HL-60 (cell line): ENCODE measurements around the gene SLC7A14.

Source experiments
- POLR2AphosphoS5 ChIP-seq: IDR thresholded peaks from 2 replicates; pipeline ENCODE4 v1.6.1; 2012; ENCODE audit warnings: low read depth
- TF ChIP-seq, protein P1 (sequence below): IDR thresholded peaks from one replicate; pipeline ENCODE4 v1.5.1; 2011; ENCODE audit warnings: low read length, control low read depth, inconsistent platforms; ENCODE audit not compliant: insufficient read depth

DNA sequence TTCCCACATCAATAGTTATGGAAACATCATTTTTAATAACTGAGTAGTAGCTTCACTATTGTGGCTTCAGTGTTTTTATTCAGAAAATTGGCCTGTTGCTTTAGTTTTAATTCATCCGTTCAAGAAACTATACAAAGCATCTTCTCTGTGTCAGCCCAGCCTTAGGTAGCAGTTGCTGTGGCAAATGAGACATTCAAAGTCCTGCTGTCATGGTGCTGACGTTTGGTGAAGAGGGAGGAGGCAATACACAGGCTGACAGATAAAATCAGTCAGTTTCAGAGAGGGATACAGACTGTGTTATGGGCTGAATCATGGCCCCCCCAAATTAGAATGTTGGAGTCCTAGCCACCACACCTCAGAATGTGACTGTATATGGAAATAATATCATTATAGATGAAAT, 56.5 kb downstream of the SLC7A14 start:
- TF ChIP-seq POLR2AphosphoS5, result no peak
- TF ChIP-seq, protein P1, sequence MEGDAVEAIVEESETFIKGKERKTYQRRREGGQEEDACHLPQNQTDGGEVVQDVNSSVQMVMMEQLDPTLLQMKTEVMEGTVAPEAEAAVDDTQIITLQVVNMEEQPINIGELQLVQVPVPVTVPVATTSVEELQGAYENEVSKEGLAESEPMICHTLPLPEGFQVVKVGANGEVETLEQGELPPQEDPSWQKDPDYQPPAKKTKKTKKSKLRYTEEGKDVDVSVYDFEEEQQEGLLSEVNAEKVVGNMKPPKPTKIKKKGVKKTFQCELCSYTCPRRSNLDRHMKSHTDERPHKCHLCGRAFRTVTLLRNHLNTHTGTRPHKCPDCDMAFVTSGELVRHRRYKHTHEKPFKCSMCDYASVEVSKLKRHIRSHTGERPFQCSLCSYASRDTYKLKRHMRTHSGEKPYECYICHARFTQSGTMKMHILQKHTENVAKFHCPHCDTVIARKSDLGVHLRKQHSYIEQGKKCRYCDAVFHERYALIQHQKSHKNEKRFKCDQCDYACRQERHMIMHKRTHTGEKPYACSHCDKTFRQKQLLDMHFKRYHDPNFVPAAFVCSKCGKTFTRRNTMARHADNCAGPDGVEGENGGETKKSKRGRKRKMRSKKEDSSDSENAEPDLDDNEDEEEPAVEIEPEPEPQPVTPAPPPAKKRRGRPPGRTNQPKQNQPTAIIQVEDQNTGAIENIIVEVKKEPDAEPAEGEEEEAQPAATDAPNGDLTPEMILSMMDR, result no peak
